ENCODE results near the gene DLK2. TPM values are rescaled to one million over a fixed set of nuclear protein-coding genes. Genes with fewer than 3 reads are reported as not detected.

Gene DLK2
- total and polyA plus RNA-seq, 2 of the 13 experiments (the other 11 are each of a cell fraction or from before 2014, with no cell fraction given): 1.2 to 3.8 TPM

DNA sequence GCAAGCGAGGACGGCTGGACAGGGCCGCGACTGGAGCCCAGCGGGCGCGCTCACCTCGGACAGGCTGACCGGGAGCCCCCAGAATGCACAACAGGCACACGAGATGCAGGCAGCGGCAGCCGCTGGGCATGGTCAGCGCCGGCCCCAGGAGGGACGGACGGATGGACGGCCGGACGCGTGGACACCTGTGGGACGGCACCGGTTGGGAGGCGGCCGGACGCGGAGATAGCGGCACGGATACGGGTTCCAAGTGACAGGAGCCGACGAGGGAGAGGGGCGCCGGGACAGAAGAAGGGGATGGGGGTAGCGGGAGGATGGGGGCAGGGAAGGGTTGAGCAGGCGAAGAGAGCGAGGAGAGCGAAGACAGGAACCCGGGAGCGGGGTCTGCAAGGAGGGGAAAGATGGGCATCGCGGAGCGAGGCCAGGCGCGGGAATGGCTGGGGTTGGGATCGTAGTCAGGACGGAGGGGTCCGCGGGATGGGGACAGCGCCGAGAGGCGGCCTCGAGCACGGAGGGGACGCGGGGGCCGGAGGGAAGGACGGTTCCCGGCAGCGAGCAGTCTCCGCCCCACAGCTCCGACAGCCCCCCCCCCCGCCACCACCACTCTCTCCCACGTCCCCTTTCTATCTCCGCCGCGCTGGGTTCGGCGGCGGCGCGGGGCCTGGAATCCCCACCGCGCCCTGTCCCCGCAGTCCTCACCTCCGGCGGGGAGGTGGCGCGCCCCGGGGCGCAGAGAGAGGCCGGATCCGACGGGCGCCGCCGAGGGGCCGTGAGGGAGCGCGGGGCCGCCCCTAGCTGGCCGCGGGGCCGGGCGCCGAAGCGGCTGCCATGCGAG is 435 bp downstream of the DLK2 start (continued):
- TF ChIP-seq GABPA (IDR thresholded peaks at IDR 0.05; ENCODE audit: low read depth, low read length) (no peak), GABPA (CRISPR knock-in tag; IDR thresholded peaks at IDR 0.05; ENCODE audit: low read depth) (no peak), SAFB2 (CRISPR knock-in tag; IDR thresholded peaks at IDR 0.05; ENCODE audit: borderline replicate concordance, low read depth) (peak; percentile 64), XBP1 (CRISPR knock-in tag; IDR thresholded peaks at IDR 0.05) (no peak), ZNF282 (IDR thresholded peaks at IDR 0.05; ENCODE audit: partially characterized antibody) (no peak), ZNF441 (CRISPR knock-in tag; IDR thresholded peaks at IDR 0.05; ENCODE audit: borderline replicate concordance) (no peak), ZNF576 (CRISPR knock-in tag; IDR thresholded peaks at IDR 0.05) (no peak), KAT8 (CRISPR knock-in tag; IDR thresholded peaks at IDR 0.05) (peak; percentile 62; the same call in 1 of the 2 replicates), ZSCAN12 (CRISPR knock-in tag; IDR thresholded peaks at IDR 0.05) (no peak), TBX3 (IDR thresholded peaks at IDR 0.05; ENCODE audit: borderline replicate concordance) (no peak), SUZ12 (IDR thresholded peaks at IDR 0.05; ENCODE audit: low read depth, low read length) (no peak), HMG20B (CRISPR knock-in tag; conservative IDR thresholded peaks at IDR 0.05) (no peak; the same call in 1 of the 2 replicates), WIZ (CRISPR knock-in tag; IDR thresholded peaks at IDR 0.05) (peak; percentile 81; the same call in 1 of the 2 replicates), HINFP (CRISPR knock-in tag; IDR thresholded peaks at IDR 0.05; ENCODE audit: low read depth) (no peak; the same call in 1 of the 2 replicates), ZNF800 (CRISPR knock-in tag; IDR thresholded peaks at IDR 0.05) (peak; percentile 97), KMT2A (CRISPR knock-in tag; IDR thresholded peaks at IDR 0.05) (peak; percentile 49; the same call in 1 of the 2 replicates), ZNF468 (CRISPR knock-in tag; IDR thresholded peaks at IDR 0.05) (no peak), HOXA5 (CRISPR knock-in tag; IDR thresholded peaks at IDR 0.05) (no peak; the same call in 1 of the 2 replicates)
- TF ChIP-seq, protein P1, sequence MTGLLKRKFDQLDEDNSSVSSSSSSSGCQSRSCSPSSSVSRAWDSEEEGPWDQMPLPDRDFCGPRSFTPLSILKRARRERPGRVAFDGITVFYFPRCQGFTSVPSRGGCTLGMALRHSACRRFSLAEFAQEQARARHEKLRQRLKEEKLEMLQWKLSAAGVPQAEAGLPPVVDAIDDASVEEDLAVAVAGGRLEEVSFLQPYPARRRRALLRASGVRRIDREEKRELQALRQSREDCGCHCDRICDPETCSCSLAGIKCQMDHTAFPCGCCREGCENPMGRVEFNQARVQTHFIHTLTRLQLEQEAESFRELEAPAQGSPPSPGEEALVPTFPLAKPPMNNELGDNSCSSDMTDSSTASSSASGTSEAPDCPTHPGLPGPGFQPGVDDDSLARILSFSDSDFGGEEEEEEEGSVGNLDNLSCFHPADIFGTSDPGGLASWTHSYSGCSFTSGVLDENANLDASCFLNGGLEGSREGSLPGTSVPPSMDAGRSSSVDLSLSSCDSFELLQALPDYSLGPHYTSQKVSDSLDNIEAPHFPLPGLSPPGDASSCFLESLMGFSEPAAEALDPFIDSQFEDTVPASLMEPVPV (CRISPR knock-in tag; IDR thresholded peaks at IDR 0.05): peak; percentile 75; the same call in 1 of the 2 replicates
- TF ChIP-seq, protein P2, sequence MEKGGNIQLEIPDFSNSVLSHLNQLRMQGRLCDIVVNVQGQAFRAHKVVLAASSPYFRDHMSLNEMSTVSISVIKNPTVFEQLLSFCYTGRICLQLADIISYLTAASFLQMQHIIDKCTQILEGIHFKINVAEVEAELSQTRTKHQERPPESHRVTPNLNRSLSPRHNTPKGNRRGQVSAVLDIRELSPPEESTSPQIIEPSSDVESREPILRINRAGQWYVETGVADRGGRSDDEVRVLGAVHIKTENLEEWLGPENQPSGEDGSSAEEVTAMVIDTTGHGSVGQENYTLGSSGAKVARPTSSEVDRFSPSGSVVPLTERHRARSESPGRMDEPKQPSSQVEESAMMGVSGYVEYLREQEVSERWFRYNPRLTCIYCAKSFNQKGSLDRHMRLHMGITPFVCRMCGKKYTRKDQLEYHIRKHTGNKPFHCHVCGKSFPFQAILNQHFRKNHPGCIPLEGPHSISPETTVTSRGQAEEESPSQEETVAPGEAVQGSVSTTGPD (CRISPR knock-in tag; IDR thresholded peaks at IDR 0.05): no peak
- TF ChIP-seq, protein P3, sequence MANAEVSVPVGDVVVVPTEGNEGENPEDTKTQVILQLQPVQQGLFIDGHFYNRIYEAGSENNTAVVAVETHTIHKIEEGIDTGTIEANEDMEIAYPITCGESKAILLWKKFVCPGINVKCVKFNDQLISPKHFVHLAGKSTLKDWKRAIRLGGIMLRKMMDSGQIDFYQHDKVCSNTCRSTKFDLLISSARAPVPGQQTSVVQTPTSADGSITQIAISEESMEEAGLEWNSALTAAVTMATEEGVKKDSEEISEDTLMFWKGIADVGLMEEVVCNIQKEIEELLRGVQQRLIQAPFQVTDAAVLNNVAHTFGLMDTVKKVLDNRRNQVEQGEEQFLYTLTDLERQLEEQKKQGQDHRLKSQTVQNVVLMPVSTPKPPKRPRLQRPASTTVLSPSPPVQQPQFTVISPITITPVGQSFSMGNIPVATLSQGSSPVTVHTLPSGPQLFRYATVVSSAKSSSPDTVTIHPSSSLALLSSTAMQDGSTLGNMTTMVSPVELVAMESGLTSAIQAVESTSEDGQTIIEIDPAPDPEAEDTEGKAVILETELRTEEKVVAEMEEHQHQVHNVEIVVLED (CRISPR knock-in tag; IDR thresholded peaks at IDR 0.05; ENCODE audit: borderline replicate concordance): no peak; the same call in 1 of the 2 replicates
